Motor neuron (in vitro differentiated cells): ENCODE data around the gene ITPR1. TPM values are rescaled to one million over a fixed set of nuclear protein-coding genes. Genes with fewer than 3 reads are reported as not detected.
A peak's percentile ranks its signal among the peaks of the same experiment; 100 is the strongest.
"Not testable (repeated sequence)": the region's sequence is repeated elsewhere in the genome, so short reads cannot be mapped to it uniquely, and the experiment has no call there.

ENCODE experiments used
- ATAC-seq, 8 experiments: fragments of 200-7000 bp; cut with Tn5 transposase; replicated peaks in 6 of 8; 2 replicates each; pipeline ENCODE4 v1.8.0; 2021; ENCODE audit warnings: mild to moderate bottlenecking in 8 of 8, moderate library complexity in 8 of 8
- H3K27ac ChIP-seq, 2 donors: fragments of 250-450 bp; sonication (Bioruptor Pico); 2 replicates each; pipeline ENCODE4 v1.9.0; 2021; ENCODE audit warnings: antibody characterized with exemption in 2 of 2, mild to moderate bottlenecking in 2 of 2, moderate library complexity in 1 of 2
- H3K4me1 ChIP-seq, 2 donors: fragments of 250-450 bp; sonication (Bioruptor Pico); replicated peaks in 1 of 2; 2 replicates each; pipeline ENCODE4 v1.6.1; 2021; ENCODE audit warnings: antibody characterized with exemption in 2 of 2, mild to moderate bottlenecking in 2 of 2, moderate library complexity in 1 of 2
- H3K4me3 ChIP-seq, 5 donors: fragments of 250-450 bp; sonication (Bioruptor Pico); 2 replicates each; pipeline ENCODE4 v1.9.0; 2021; ENCODE audit warnings: antibody characterized with exemption in 5 of 5, mild to moderate bottlenecking in 5 of 5, moderate library complexity in 4 of 5
- WGBS, 10 experiments: fragments of 450-650 bp; shearing (Covaris generic); methylation state at CpG; one replicate each; pipeline ENCODE4 v1.0.0; 2022; 5-methylcytosine and 5-hydroxymethylcytosine counted together
- in situ Hi-C, 9 experiments: fragments of 400-800 bp; cut with MboI; loops; one replicate each; pipeline ENCODE4 v1.15.0; 2021; ENCODE audit warnings: low sequenced_read_pairs in 9 of 9, low pct_unique_long_range_greater_than_20kb in 2 of 9; ENCODE audit not compliant: unreplicated experiment in 9 of 9
- total RNA-seq, 8 experiments: library from RNA; unstranded; fragments of 300-600 nt; gene quantifications; 2 replicates each; pipeline versions ENCODE4 v1.2.3 to v1.2.4, GENCODE V29; 2022

ITPR1 gene
- total RNA-seq, result 100 to 1,000 TPM in 3 of 8 experiments, 10 to 100 TPM in 1, 1 to 10 TPM in 4; 2.2 to 167 (median 12.2) TPM

- in situ Hi-C loops, result loop anchor here in 2 of 9 experiments (10.0 to 25.0 kb wide), 2 partner anchors 131 to 142 kb away; no protein-coding TSS in a partner anchor
- Histone ChIP-seq H3K4me1 (peaks cover 2 to 4% of the 10 kb centered on the region in 2 donors), H3K27ac (no peak within 1 kb of the TSS), H3K4me3 (peak within 1 kb of the TSS; percentile 71 to 94 (median 81))
- ATAC-seq, result peak; percentile 90 to 98 (median 96)
- WGBS, 10 experiments, result 0% methylated on average over 1 to 7 of the region's 47 CpGs; no CpG with 5 or more reads in 5 of the 10 experiments
Measured at GRCh38 chr3:4493014-4493940, at the start of gene ITPR1. TSS of gene ITPR1 (plus strand) at chr3:4493348. CDS start at chr3:4516492, 23,144 bp downstream.

GRCh38 chr3:4447295-4447999 is 45.7 kb upstream of the ITPR1 start:
- WGBS, 10 experiments, result 86 to 100% (median 93%) methylated on average over 1 to 3 of the region's 3 CpGs; no CpG with 5 or more reads in 5 of the 10 experiments
- in situ Hi-C loops, result no loop called here
- ATAC-seq, result no peak
- Histone ChIP-seq H3K4me1 (peaks cover 0 to 2% of the 10 kb centered on the region in 2 donors), H3K4me3 (no peak overlapping the region), H3K27ac (no peak overlapping the region)

GRCh38 chr3:4448187-4448586 is 45.0 kb upstream of the ITPR1 start:
- ATAC-seq, result no peak
- peaks cover 0 to 2% of the 10 kb centered on the region in 2 donors for H3K4me1 ChIP-seq
- WGBS, 10 experiments, result 30 to 95% (median 67%) methylated on average over 2 to 6 of the region's 6 CpGs; no CpG with 5 or more reads in 1 of the 10 experiments
- in situ Hi-C loops, result no loop called here
- H3K4me3 ChIP-seq, result no peak overlapping the region
- H3K27ac ChIP-seq, result no peak overlapping the region

DNA sequence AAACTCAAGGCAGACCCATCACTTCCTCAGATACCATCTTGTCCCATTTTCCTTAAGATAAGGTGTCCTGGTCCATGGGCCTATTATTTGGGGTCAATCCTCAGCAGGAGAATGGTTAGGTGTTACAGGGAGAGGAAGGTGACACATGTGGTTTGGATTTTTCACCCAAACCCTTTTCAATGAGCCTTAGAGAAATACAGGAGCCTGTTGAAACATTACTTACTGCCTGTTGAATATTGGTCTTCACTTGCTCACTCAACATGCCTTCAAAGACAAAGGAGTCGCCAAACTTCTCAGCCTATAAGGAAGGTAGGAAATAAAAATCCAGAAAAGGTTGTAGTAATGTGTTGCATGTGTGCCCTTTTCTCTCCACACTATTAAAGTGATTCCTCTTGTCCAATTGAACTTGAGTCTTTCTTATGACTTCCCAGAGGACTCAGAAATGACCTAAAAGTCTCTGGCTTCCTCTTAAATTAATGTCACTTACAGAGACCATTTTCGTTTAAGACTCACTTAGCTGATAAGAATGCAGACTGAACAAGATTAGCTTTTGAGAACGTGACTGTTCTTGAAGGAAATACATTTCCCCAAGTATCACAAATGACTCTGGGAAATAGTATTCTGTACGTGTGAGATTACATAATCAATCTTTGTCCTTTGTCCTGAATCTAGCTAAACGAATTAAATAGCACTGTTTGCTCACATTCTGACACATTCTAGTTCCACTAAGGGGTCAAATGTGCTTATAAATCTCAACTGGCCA is 43.9 kb upstream of the ITPR1 start:
- in situ Hi-C loops, result no loop called here
- Histone ChIP-seq H3K4me3 (no peak overlapping the region), H3K27ac (no peak overlapping the region), H3K4me1 (peaks cover 0 to 2% of the 10 kb centered on the region in 2 donors)
- 42 to 92% (median 82%) methylated on average over 3 to 5 of the region's 5 CpGs; no CpG with 5 or more reads in 1 of the 10 experiments for WGBS, 10 experiments
- no peak for ATAC-seq

GRCh38 chr3:4454142-4454541 is 39.0 kb upstream of the ITPR1 start:
- no peak overlapping the region for H3K27ac ChIP-seq
- no peak overlapping the region for H3K4me3 ChIP-seq
- H3K4me1 ChIP-seq, result peaks cover 0 to 2% of the 10 kb centered on the region in 2 donors
- in situ Hi-C loops, result no loop called here
- peak in 3 of 8 experiments; percentile 74 to 97 (median 94) for ATAC-seq

GRCh38 chr3:4456780-4457179 is 36.4 kb upstream of the ITPR1 start:
- H3K4me3 ChIP-seq, H3K4me1 ChIP-seq, ATAC-seq, in situ Hi-C loops, H3K27ac ChIP-seq: not testable (repeated sequence)
- WGBS, 10 experiments, result 88 to 95% (median 90%) methylated on average over 2 to 9 of the region's 14 CpGs; no CpG with 5 or more reads in 5 of the 10 experiments

- in situ Hi-C loops, result no loop called here
- H3K4me3 ChIP-seq, result no peak overlapping the region
- H3K4me1 ChIP-seq, result no peaks in the 10 kb centered on the region
- no peak overlapping the region for H3K27ac ChIP-seq
- ATAC-seq, result no peak
- WGBS, 10 experiments, result 80 to 100% (median 90%) methylated on average over 1 to 3 of the region's 3 CpGs
Measured at GRCh38 chr3:4458961-4459360, 34.2 kb upstream of the ITPR1 start.

GRCh38 chr3:4460334-4460733 is 32.8 kb upstream of the ITPR1 start:
- 63 to 100% (median 92%) methylated on average over 1 to 2 of the region's 4 CpGs; no CpG with 5 or more reads in 2 of the 10 experiments for WGBS, 10 experiments
- H3K4me1 ChIP-seq, result no peaks in the 10 kb centered on the region
- H3K27ac ChIP-seq, result no peak overlapping the region
- in situ Hi-C loops, result no loop called here
- peak in 1 of 8 experiments; percentile 27 for ATAC-seq
- no peak overlapping the region for H3K4me3 ChIP-seq

DNA sequence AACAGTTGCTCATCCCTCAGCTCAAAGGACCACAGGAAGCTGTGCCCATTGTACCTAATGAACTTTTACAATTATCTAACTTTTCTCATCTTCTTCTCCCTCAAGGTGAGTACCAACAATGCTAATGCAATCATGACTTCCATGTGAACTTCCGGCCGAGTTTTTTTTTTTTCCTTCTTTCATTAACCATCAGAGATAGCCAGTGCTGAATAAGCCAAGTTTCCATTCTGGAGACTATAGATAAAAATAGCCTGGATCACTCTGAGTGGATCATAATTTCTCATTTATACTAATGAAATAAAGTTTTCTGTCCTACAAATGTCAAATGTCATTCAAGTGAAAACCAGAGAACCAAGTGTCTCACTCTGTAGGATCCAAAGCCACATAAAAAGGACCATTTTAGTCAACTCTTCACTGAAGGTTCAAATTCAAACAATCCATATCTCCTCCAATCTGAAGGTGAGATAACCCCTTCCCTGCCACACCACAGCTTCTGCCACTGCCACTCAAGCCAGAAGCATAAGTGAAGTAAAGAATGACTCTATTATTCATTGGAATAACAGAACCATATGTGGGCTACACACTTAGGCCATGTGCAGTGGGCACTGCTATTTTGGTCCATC is 31.6 kb upstream of the ITPR1 start:
- WGBS, 10 experiments, result 83 to 100% (median 100%) methylated on average over 2 of the region's 2 CpGs; no CpG with 5 or more reads in 3 of the 10 experiments
- in situ Hi-C loops, result no loop called here
- Histone ChIP-seq H3K4me3 (no peak overlapping the region), H3K4me1 (peaks cover 5 to 8% of the 10 kb centered on the region in 2 donors), H3K27ac (no peak overlapping the region)
- ATAC-seq, result no peak

- Histone ChIP-seq H3K27ac (no peak overlapping the region), H3K4me1 (peaks cover 5 to 8% of the 10 kb centered on the region in 2 donors), H3K4me3 (no peak overlapping the region)
- in situ Hi-C loops, result no loop called here
- WGBS, 10 experiments, result 85 to 100% (median 97%) methylated on average over 1 to 3 of the region's 3 CpGs
- no peak for ATAC-seq
Measured at GRCh38 chr3:4462369-4463040, 30.6 kb upstream of the ITPR1 start.

GRCh38 chr3:4464576-4464975 is 28.6 kb upstream of the ITPR1 start:
- Histone ChIP-seq H3K4me1 (peaks cover 5 to 8% of the 10 kb centered on the region in 2 donors), H3K4me3 (no peak overlapping the region), H3K27ac (no peak overlapping the region)
- ATAC-seq, result no peak
- 63 to 100% (median 100%) methylated on average over 1 of the region's 1 CpG; no CpG with 5 or more reads in 3 of the 10 experiments for WGBS, 10 experiments
- in situ Hi-C loops, result no loop called here
